GM23338 (cell line): Measurements from ENCODE around the gene TNFSF13. TPM values are rescaled to one million over a fixed set of nuclear protein-coding genes. Genes with fewer than 3 reads are reported as not detected.

Experiments used
- ATAC-seq: fragments of 200-7000 bp; cut with Tn5 transposase; 3 replicates; pipeline ENCODE4 v1.9.1; 2020
- DNase-seq: peaks from one replicate; pipeline ENCODE4 v3.0.0-alpha.2; 2015; ENCODE audit warnings: low spot score
- H2AFZ ChIP-seq: fragments of 200-600 bp; sonication (generic); 2 replicates; pipeline ENCODE4 v1.8.0; 2016; ENCODE audit warnings: antibody characterized with exemption, mild to moderate bottlenecking, moderate library complexity
- H3F3A ChIP-seq: fragments of 200-600 bp; sonication (generic); replicated peaks from 2 replicates; pipeline ENCODE4 v1.8.0; 2017; ENCODE audit warnings: antibody characterized with exemption, mixed run types, low read depth
- H3K27ac ChIP-seq: fragments of 200-600 bp; sonication (generic); 2 replicates; pipeline ENCODE4 v1.6.1; 2016; ENCODE audit warnings: low read depth
- H3K27me3 ChIP-seq: fragments of 200-600 bp; sonication (generic); 2 replicates; pipeline ENCODE4 v1.8.0; 2016; ENCODE audit warnings: mild to moderate bottlenecking, mixed run types, moderate library complexity; ENCODE audit not compliant: insufficient read depth
- H3K36me3 ChIP-seq: fragments of 200-600 bp; sonication (generic); 2 replicates; pipeline ENCODE4 v1.8.0; 2016; ENCODE audit warnings: mild to moderate bottlenecking; ENCODE audit not compliant: insufficient read depth
- H3K4me1 ChIP-seq: fragments of 200-600 bp; sonication (generic); 2 replicates; pipeline ENCODE4 v1.8.0; 2016; ENCODE audit warnings: mild to moderate bottlenecking, moderate library complexity; ENCODE audit not compliant: insufficient read depth
- H3K4me2 ChIP-seq: fragments of 200-600 bp; sonication (generic); 2 replicates; pipeline ENCODE4 v1.7.1; 2017; ENCODE audit warnings: mixed run types
- H3K4me3 ChIP-seq: fragments of 200-600 bp; sonication (generic); 2 replicates; pipeline ENCODE4 v1.6.1; 2016; ENCODE audit warnings: mixed run types
- H3K79me2 ChIP-seq: fragments of 200-600 bp; sonication (generic); replicated peaks from 2 replicates; pipeline ENCODE4 v1.8.0; 2017; ENCODE audit warnings: mild to moderate bottlenecking; ENCODE audit not compliant: insufficient read depth
- H3K9me2 ChIP-seq: fragments of 200-600 bp; sonication (generic); 2 replicates; pipeline ENCODE4 v1.8.0; 2017; ENCODE audit not compliant: insufficient read depth
- H4K20me1 ChIP-seq: fragments of 200-600 bp; sonication (generic); replicated peaks from 2 replicates; pipeline ENCODE4 v1.8.0; 2017; ENCODE audit warnings: mild to moderate bottlenecking; ENCODE audit not compliant: insufficient read depth
- H3K27ac Mint-ChIP-seq: 2 replicates; pipeline ENCODE4 v1.8.0; 2020; ENCODE audit warnings: inconsistent platforms, mild to moderate bottlenecking, moderate library complexity, mixed read lengths
- H3K27me3 Mint-ChIP-seq: 3 replicates; pipeline ENCODE4 v1.8.0; 2022; ENCODE audit warnings: low read depth, mild to moderate bottlenecking, moderate library complexity, mixed read lengths, inconsistent platforms; ENCODE audit not compliant: insufficient read depth, poor library complexity
- H3K36me3 Mint-ChIP-seq: 3 replicates; pipeline ENCODE4 v1.8.0; 2021; ENCODE audit warnings: low read depth, mild to moderate bottlenecking, inconsistent platforms, moderate library complexity, mixed read lengths
- H3K4me1 Mint-ChIP-seq: 3 replicates; pipeline ENCODE4 v1.8.0; 2020; ENCODE audit warnings: mild to moderate bottlenecking, inconsistent platforms, mixed read lengths
- H3K4me3 Mint-ChIP-seq: 3 replicates; pipeline ENCODE4 v1.8.0; 2021; ENCODE audit warnings: moderate library complexity, mild to moderate bottlenecking, inconsistent platforms, mixed read lengths
- H3K9me3 Mint-ChIP-seq: 3 replicates; pipeline ENCODE4 v1.8.0; 2020; ENCODE audit warnings: moderate library complexity, mild to moderate bottlenecking, inconsistent platforms, mixed read lengths
- CREB1 ChIP-seq: fragments of 250-450 bp; sonication (Bioruptor Pico); IDR thresholded peaks from 2 replicates; pipeline ENCODE4 v1.5.0; 2020; ENCODE audit warnings: low read depth, mild to moderate bottlenecking, moderate library complexity
- CTCF ChIP-seq, 2 experiments: fragments of 200-600 bp in 1 of 2; sonication (generic) in 1 of 2; conservative IDR thresholded peaks; 2 replicates each; pipeline versions ENCODE4 v1.5.1 to v1.6.1; 2016 to 2017; ENCODE audit warnings: antibody characterized with exemption in 2 of 2, low read depth in 2 of 2, mild to moderate bottlenecking in 2 of 2, moderate library complexity in 1 of 2
- ETS1 ChIP-seq: IDR thresholded peaks from 2 replicates; pipeline ENCODE4 v1.6.1; 2016; ENCODE audit warnings: antibody characterized with exemption
- EZH2 ChIP-seq: fragments of 200-600 bp; sonication (generic); IDR thresholded peaks from one replicate; pipeline ENCODE4 v1.8.0; 2017; ENCODE audit warnings: antibody characterized with exemption, mild to moderate bottlenecking, low read depth; ENCODE audit not compliant: unreplicated experiment
- EZH2phosphoT487 ChIP-seq: fragments of 200-600 bp; sonication (generic); IDR thresholded peaks from one replicate; pipeline ENCODE4 v1.8.1; 2018; ENCODE audit warnings: antibody characterized with exemption; ENCODE audit not compliant: unreplicated experiment
- JUNB ChIP-seq: IDR thresholded peaks from one replicate; pipeline ENCODE4 v1.6.1; 2016; ENCODE audit warnings: antibody characterized with exemption; ENCODE audit not compliant: unreplicated experiment
- NANOG ChIP-seq: IDR thresholded peaks from 2 replicates; pipeline ENCODE4 v1.6.1; 2016; ENCODE audit warnings: antibody characterized with exemption, borderline replicate concordance
- ZNF114 ChIP-seq: fragments of 250-450 bp; sonication (Bioruptor Pico); IDR thresholded peaks from 2 replicates; pipeline ENCODE4 v1.5.0; 2020; ENCODE audit warnings: mild to moderate bottlenecking, moderate library complexity
- ZNF331 ChIP-seq: fragments of 250-450 bp; sonication (Bioruptor Pico); IDR thresholded peaks from 2 replicates; pipeline ENCODE4 v1.5.0; 2020; ENCODE audit warnings: low read depth, mild to moderate bottlenecking, moderate library complexity
- ZNF462 ChIP-seq: fragments of 250-450 bp; sonication (Bioruptor Pico); IDR thresholded peaks from 2 replicates; pipeline ENCODE4 v1.5.0; 2020; ENCODE audit warnings: mild to moderate bottlenecking, moderate library complexity
- polyA plus RNA-seq: library from polyadenylated mRNA; unstranded; fragments of >200 nt; fragmentation: Nextera tagmentation; extraction: Ambion mirVana; gene quantifications from 2 replicates; pipeline ENCODE4 v1.2.1, GENCODE V29; 2016
- total RNA-seq: library from RNA; depleted of rRNA; stranded (reverse); fragments of >200 nt; shearing (Covaris generic); gene quantifications from 2 replicates; pipeline ENCODE4 v1.2.3, GENCODE V29; 2014

TNFSF13 gene
- total and polyA plus RNA-seq, 2 experiments from 2014 or later, result 2.2 TPM; not detected in 1

GRCh38 chr17:7587420-7588151 lies 29.0 kb downstream of the TNFSF13 start (continued):
- TF ChIP-seq ZNF462 (CRISPR knock-in tag) (no peak), NANOG (no peak), CTCF (conservative IDR thresholded peaks at IDR 0.05; ENCODE audit: low read depth in 2 of 2) (no peak)

- peaks cover 25% of the 10 kb centered on the region for H3K27me3 Mint-ChIP-seq
- peak; percentile 12 for ATAC-seq
- H3K4me1 Mint-ChIP-seq, result peaks cover 43% of the 10 kb centered on the region
- peaks cover 16% of the 10 kb centered on the region for H3K36me3 ChIP-seq
- H3K27ac Mint-ChIP-seq, result no peak overlapping the region
- H4K20me1 ChIP-seq, result no peaks in the 10 kb centered on the region
- peaks cover 30% of the 10 kb centered on the region for H3F3A ChIP-seq
- H3K9me3 Mint-ChIP-seq, result no peaks in the 10 kb centered on the region
- H3K4me3 ChIP-seq, result peak overlapping the region; percentile 88
- H3K79me2 ChIP-seq, result peaks cover 21% of the 10 kb centered on the region
- peak overlapping the region; percentile 99 for H3K4me2 ChIP-seq
- H3K4me1 ChIP-seq, result peaks cover 23% of the 10 kb centered on the region
- no peak overlapping the region for H2AFZ ChIP-seq
- H3K4me3 Mint-ChIP-seq, result peak overlapping the region; percentile 69
- DNase-seq, result peak; percentile 59
- H3K27me3 ChIP-seq, result no peaks in the 10 kb centered on the region
- peaks cover 54% of the 10 kb centered on the region for H3K36me3 Mint-ChIP-seq
- H3K9me2 ChIP-seq, result no peaks in the 10 kb centered on the region; the same call in 1 of the 2 replicates
- H3K27ac ChIP-seq, result no peak overlapping the region
- no peak for TF ChIP-seq EZH2
- no peak for TF ChIP-seq ETS1
- TF ChIP-seq ZNF114 (CRISPR knock-in tag), result no peak
- TF ChIP-seq ZNF331 (CRISPR knock-in tag), result no peak
- TF ChIP-seq NANOG, result no peak
- TF ChIP-seq JUNB, result no peak
- no peak for TF ChIP-seq CREB1 (CRISPR knock-in tag)
- no peak for TF ChIP-seq CTCF (conservative IDR thresholded peaks at IDR 0.05; ENCODE audit: low read depth in 2 of 2)
- TF ChIP-seq EZH2phosphoT487, result no peak
Observed at GRCh38 chr17:7588553-7589203, 30.1 kb downstream of the TNFSF13 start.
